GM06990 (cell line): ENCODE measurements around the gene CCNG2.
"Not testable (repeated sequence)": the region's sequence is repeated elsewhere in the genome, so short reads cannot be mapped to it uniquely, and the experiment has no call there.

Source experiments
- DNase-seq: peaks from one replicate; pipeline ENCODE4 v3.0.0-alpha.2; 2011; ENCODE audit not compliant: insufficient read length; ENCODE audit errors: extremely low read depth
- H3K27me3 ChIP-seq: replicated peaks from 2 replicates; pipeline ENCODE4 v1.6.0; 2011; ENCODE audit warnings: low read length; ENCODE audit not compliant: control insufficient read depth, insufficient read depth
- H3K36me3 ChIP-seq: 2 replicates; pipeline ENCODE4 v1.5.1; 2011; ENCODE audit warnings: low read length; ENCODE audit not compliant: control insufficient read depth, insufficient read depth
- H3K4me3 ChIP-seq: replicated peaks from 2 replicates; pipeline ENCODE4 v1.5.1; 2011; ENCODE audit warnings: low read depth, mild to moderate bottlenecking, control low read depth, low read length
- CTCF ChIP-seq: IDR thresholded peaks from 2 replicates; pipeline ENCODE4 v1.5.1; 2011; ENCODE audit warnings: low read length, control low read depth, mild to moderate bottlenecking, inconsistent platforms; ENCODE audit not compliant: insufficient read depth, poor library complexity, severe bottlenecking

Gene CCNG2

DNA sequence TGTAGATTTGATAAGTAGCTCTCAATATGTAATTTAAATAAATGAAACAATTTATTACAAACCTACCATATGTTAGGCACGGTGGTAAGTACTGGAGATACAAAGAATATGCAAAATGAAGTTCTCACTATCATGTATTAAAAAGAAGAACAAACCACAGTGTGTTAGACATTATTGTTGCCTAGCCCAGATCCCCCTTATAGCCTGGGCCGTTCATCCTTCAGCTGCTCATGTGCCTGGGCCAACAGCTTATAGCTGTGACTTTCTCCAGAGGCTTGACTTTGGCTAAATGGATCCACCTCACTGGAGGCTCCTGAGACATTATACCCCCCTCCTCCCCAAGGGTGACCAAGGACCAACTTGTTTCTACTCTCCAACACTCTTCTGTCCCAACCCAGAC, 29.8 kb upstream of the CCNG2 start:
- TF ChIP-seq CTCF = no peak
- Histone ChIP-seq H3K27me3 (no peaks in the 10 kb centered on the region), H3K36me3 (no peaks in the 10 kb centered on the region), H3K4me3 (no peak overlapping the region)
- no peak for DNase-seq

GRCh38 chr4:77127837-77128621, 29.0 kb upstream of the CCNG2 start:
- H3K36me3 ChIP-seq = no peaks in the 10 kb centered on the region
- DNase-seq = no peak
- H3K27me3 ChIP-seq = no peaks in the 10 kb centered on the region
- H3K4me3 ChIP-seq = no peak overlapping the region
- TF ChIP-seq CTCF = no peak

GRCh38 chr4:77132652-77133312, 24.2 kb upstream of the CCNG2 start:
- no peak for TF ChIP-seq CTCF
- H3K4me3 ChIP-seq = no peak overlapping the region
- no peaks in the 10 kb centered on the region for H3K36me3 ChIP-seq
- H3K27me3 ChIP-seq = no peaks in the 10 kb centered on the region; the same call in 1 of the 2 replicates
- no peak for DNase-seq

DNA sequence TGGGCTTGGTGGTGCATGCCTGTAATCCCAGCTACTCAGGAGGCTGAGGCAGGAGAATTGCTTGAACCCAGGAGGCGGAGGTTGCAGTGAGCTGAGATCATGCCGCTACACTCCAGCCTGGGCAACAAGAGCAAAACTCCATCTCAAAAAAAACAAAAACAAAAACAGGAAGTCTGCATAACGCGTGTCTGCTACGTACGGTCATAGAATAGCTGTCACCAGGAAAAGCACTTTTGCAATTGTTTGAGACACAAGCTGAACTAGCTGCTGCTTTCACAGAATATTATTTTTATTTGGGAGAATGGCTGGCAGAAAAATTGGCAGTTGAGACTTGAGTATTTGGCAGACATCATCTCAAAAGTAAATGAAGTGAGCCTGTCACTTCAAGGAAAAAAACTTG, 19.6 kb upstream of the CCNG2 start:
- DNase-seq, H3K4me3 ChIP-seq, H3K27me3 ChIP-seq, H3K36me3 ChIP-seq: not testable (repeated sequence)

DNA sequence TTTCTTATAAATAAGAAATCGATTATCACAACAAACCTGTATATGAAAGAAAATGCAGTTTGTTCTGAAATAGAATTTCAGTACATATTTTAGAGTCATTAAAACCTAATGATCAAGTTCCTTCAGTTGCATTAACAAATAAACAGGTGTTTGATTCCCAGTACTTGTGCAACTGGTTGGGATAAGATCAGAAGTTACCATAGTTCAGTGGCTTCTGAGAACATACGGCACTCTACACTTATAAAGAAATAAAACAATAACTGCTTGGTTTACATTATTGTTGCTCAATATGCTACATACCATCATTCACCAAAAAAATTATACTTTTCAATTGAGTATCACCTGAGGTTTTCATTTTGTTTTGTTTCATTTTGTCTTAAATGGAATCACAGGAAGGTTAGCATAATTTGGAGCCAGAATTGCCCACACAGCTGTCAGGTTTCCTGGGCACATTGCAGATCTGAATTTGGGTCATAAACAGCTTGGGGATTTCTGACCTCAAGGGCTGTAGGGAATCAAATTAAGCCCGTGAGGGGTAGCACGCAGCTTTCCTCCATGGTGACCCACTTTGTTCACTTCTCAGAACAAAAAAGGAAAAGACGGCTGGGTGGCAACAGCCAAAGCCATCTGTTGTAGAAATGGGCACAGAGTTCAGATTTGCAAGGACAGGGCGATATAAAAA, 14.9 kb upstream of the CCNG2 start:
- no peaks in the 10 kb centered on the region for H3K36me3 ChIP-seq
- no peak overlapping the region for H3K4me3 ChIP-seq
- no peak for DNase-seq
- H3K27me3 ChIP-seq = no peaks in the 10 kb centered on the region
- no peak for TF ChIP-seq CTCF

DNA sequence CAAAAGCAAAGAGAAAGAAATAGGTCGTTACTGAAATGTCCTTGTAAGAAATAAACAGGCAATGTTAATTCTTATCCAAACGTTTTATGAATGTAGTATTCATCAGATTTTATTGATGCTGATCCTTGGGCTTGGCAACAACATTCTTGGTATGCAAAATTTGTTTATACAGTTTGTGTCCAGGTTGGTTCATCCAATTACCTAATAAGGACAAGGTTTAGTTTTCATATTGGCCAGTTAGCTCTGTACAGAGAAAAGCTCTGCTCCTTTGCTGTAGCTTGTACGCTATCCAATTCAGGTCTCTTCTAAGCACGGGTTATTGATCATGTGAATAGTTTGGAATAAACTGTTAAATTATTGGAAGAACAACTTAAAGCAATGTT, 14.4 kb upstream of the CCNG2 start:
- no peak for TF ChIP-seq CTCF
- Histone ChIP-seq H3K4me3 (no peak overlapping the region), H3K36me3 (no peaks in the 10 kb centered on the region), H3K27me3 (no peaks in the 10 kb centered on the region)
- no peak for DNase-seq
